Neural cell (in vitro differentiated cells): ENCODE measurements around the gene SP4.

ENCODE experiments used
- CTCF ChIP-seq: fragments of 450-650 bp; IDR thresholded peaks from 2 replicates; pipeline ENCODE4 v1.5.1; 2014; ENCODE audit warnings: antibody characterized with exemption, mild to moderate bottlenecking, moderate library complexity; ENCODE audit not compliant: poor library complexity, severe bottlenecking
- EP300 ChIP-seq: fragments of 450-650 bp; conservative IDR thresholded peaks from 2 replicates; pipeline ENCODE4 v1.6.1; 2014; ENCODE audit warnings: antibody characterized with exemption, mild to moderate bottlenecking, moderate library complexity; ENCODE audit not compliant: poor library complexity, severe bottlenecking
- EZH2 ChIP-seq: fragments of 200-600, 300-800 bp; shearing (Covaris generic), sonication (generic); IDR thresholded peaks from 2 replicates; pipeline ENCODE4 v1.6.1; 2014; ENCODE audit warnings: antibody characterized with exemption, low read length, borderline replicate concordance, mild to moderate bottlenecking; ENCODE audit not compliant: insufficient read depth, poor library complexity, severe bottlenecking
- MXI1 ChIP-seq: fragments of 450-650 bp; conservative IDR thresholded peaks from 2 replicates; pipeline ENCODE4 v1.6.1; 2014; ENCODE audit warnings: antibody characterized with exemption, mild to moderate bottlenecking; ENCODE audit not compliant: poor library complexity, severe bottlenecking
- POLR2AphosphoS5 ChIP-seq: IDR thresholded peaks from 2 replicates; pipeline ENCODE4 v1.6.1; 2012
- RAD21 ChIP-seq: fragments of 450-650 bp; conservative IDR thresholded peaks from 2 replicates; pipeline ENCODE4 v1.6.1; 2014; ENCODE audit warnings: antibody characterized with exemption, mild to moderate bottlenecking, moderate library complexity
- SMC3 ChIP-seq: fragments of 450-650 bp; conservative IDR thresholded peaks from 2 replicates; pipeline ENCODE4 v1.6.1; 2014; ENCODE audit warnings: antibody characterized with exemption, mild to moderate bottlenecking, moderate library complexity; ENCODE audit not compliant: poor library complexity
- TAF1 ChIP-seq: IDR thresholded peaks from 2 replicates; pipeline ENCODE4 v1.6.1; 2012; ENCODE audit warnings: low read depth

GRCh38 chr7:21428659-21428941 is 717 bp downstream of the SP4 start:
- no peak for TF ChIP-seq CTCF
- TF ChIP-seq EZH2: no peak
- no peak for TF ChIP-seq RAD21
- TF ChIP-seq TAF1: no peak
- no peak for TF ChIP-seq POLR2AphosphoS5
- no peak for TF ChIP-seq EP300
- TF ChIP-seq MXI1: no peak
- TF ChIP-seq SMC3: no peak
